ENCODE data around the gene TBC1D22A.

DNA sequence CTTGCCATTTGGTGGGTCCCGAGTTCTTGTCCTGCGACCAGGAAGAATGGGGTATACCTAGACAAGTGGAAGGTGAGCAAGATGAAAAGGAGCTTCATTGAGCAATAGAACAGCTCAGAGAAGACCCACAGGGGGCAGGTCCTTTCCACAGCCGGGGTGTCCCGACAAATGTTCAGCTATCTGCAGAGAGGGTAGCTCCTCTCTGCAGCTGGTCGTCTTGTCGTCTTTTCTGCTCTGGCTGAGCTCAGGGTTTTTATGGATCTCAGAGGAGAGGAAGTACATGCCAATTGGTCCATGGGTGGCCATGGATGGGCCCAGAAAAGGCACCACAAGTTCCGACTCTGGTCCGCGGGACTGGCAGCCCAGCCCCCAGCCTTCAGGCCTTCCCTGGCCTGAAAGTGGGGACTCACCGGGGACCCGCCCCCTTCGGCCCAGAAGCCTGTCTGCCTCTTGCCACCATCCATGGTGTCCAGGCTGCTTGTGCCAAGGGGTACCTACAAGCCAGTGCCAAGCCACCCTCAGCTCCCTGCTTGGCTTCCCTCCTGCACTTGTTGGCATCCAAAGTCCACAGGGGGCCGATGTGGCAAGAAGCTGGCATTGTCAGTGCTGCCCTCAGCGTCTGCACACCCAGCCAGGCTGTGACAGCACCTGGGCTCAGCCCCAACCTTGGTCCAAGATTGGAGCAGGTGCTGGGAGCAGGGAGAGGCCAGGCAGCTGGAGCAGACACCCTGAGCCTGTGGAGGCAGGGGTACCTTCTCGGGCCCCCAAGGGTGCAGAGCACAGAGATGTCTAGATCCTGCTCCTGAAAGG lies 438.9 kb downstream of the TBC1D22A start:
- TF ChIP-seq, protein P1, sequence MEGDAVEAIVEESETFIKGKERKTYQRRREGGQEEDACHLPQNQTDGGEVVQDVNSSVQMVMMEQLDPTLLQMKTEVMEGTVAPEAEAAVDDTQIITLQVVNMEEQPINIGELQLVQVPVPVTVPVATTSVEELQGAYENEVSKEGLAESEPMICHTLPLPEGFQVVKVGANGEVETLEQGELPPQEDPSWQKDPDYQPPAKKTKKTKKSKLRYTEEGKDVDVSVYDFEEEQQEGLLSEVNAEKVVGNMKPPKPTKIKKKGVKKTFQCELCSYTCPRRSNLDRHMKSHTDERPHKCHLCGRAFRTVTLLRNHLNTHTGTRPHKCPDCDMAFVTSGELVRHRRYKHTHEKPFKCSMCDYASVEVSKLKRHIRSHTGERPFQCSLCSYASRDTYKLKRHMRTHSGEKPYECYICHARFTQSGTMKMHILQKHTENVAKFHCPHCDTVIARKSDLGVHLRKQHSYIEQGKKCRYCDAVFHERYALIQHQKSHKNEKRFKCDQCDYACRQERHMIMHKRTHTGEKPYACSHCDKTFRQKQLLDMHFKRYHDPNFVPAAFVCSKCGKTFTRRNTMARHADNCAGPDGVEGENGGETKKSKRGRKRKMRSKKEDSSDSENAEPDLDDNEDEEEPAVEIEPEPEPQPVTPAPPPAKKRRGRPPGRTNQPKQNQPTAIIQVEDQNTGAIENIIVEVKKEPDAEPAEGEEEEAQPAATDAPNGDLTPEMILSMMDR (IDR thresholded peaks at IDR 0.05 in 2 of 3, conservative IDR thresholded peaks at IDR 0.05 in 1 of 3; ENCODE audit: insufficient read depth in 2 of 3, low read depth in 1 of 3, low read length in 3 of 3): no peak
- TF ChIP-seq ARNT (IDR thresholded peaks at IDR 0.05): no peak
- no peak for TF ChIP-seq GTF2A2 (tag; IDR thresholded peaks at IDR 0.05)

All from K562 (cell line).